HEK293 (cell line): ENCODE measurements around the gene BRD3.

Experiments used
- HOXC10 ChIP-seq: sonication (generic); formaldehyde crosslinking; IDR thresholded peaks from 2 replicates; pipeline ENCODE4 v1.8.1; 2023; ENCODE audit warnings: mild to moderate bottlenecking, missing genetic modification reagents
- ZBTB7A ChIP-seq: fragments of 450-650 bp; formaldehyde crosslinking; IDR thresholded peaks from 2 replicates; pipeline ENCODE4 v1.5.1; 2016; ENCODE audit warnings: low read depth, missing biosample characterization, missing genetic modification characterization

- TF ChIP-seq HOXC10 = no peak
- no peak for TF ChIP-seq ZBTB7A (tag by site-specific recombination)
Observed at GRCh38 chr9:134111064-134111463, 43.2 kb upstream of the BRD3 start.
